Calu3 (cell line): ENCODE measurements around the gene TSPAN18. TPM values are rescaled to one million over a fixed set of nuclear protein-coding genes. Genes with fewer than 3 reads are reported as not detected.

ENCODE experiments used
- BruUV-seq: library from RNA; stranded (reverse); fragments of 400-500 nt; replicated peaks from 2 replicates; lab custom pipeline; 2021; lab: Mats Ljungman, UMichigan
- CTCF ChIA-PET: fragments of 300-600 bp; sonication (Branson Sonifier 250); formaldehyde crosslinking; loops from one replicate; lab custom pipeline; 2022; ENCODE audit warnings: antibody characterized with exemption; lab: Charles Lee
- DNase-seq: peaks from one replicate; pipeline ENCODE4 v3.0.0; 2022
- H3K27ac Mint-ChIP-seq: one replicate; pipeline ENCODE4 v1.8.0; 2022; ENCODE audit warnings: mixed read lengths; ENCODE audit not compliant: unreplicated experiment
- H3K27me3 Mint-ChIP-seq: one replicate; pipeline ENCODE4 v1.8.0; 2022; ENCODE audit warnings: mixed read lengths; ENCODE audit not compliant: unreplicated experiment
- H3K36me3 Mint-ChIP-seq: one replicate; pipeline ENCODE4 v1.8.0; 2022; ENCODE audit warnings: mild to moderate bottlenecking, moderate library complexity, mixed read lengths; ENCODE audit not compliant: insufficient read depth, unreplicated experiment
- H3K4me1 Mint-ChIP-seq: one replicate; pipeline ENCODE4 v1.8.0; 2022; ENCODE audit warnings: mild to moderate bottlenecking, low read depth, mixed read lengths; ENCODE audit not compliant: unreplicated experiment
- H3K4me3 Mint-ChIP-seq: one replicate; pipeline ENCODE4 v1.8.0; 2022; ENCODE audit warnings: mild to moderate bottlenecking, low read depth, moderate library complexity, mixed read lengths; ENCODE audit not compliant: unreplicated experiment
- H3K9me3 Mint-ChIP-seq: one replicate; pipeline ENCODE4 v1.8.0; 2022; ENCODE audit warnings: low read depth, mixed read lengths; ENCODE audit not compliant: unreplicated experiment
- CTCF ChIP-seq: fragments of 200-600 bp; IDR thresholded peaks from one replicate; pipeline ENCODE4 v1.8.0; 2022; ENCODE audit warnings: antibody characterized with exemption; ENCODE audit not compliant: unreplicated experiment
- intact Hi-C: fragments of 100-400 bp; cut with micrococcal nuclease; formaldehyde crosslinking; loops from one replicate; pipeline ENCODE4 v1.10.0; 2022; ENCODE audit not compliant: unreplicated experiment
- total RNA-seq: library from RNA; stranded (reverse); gene quantifications from 2 replicates; pipeline ENCODE4 v1.2.3, GENCODE V29; 2022

Gene TSPAN18
- total RNA-seq, 1 experiment from 2014 or later = not detected

DNA sequence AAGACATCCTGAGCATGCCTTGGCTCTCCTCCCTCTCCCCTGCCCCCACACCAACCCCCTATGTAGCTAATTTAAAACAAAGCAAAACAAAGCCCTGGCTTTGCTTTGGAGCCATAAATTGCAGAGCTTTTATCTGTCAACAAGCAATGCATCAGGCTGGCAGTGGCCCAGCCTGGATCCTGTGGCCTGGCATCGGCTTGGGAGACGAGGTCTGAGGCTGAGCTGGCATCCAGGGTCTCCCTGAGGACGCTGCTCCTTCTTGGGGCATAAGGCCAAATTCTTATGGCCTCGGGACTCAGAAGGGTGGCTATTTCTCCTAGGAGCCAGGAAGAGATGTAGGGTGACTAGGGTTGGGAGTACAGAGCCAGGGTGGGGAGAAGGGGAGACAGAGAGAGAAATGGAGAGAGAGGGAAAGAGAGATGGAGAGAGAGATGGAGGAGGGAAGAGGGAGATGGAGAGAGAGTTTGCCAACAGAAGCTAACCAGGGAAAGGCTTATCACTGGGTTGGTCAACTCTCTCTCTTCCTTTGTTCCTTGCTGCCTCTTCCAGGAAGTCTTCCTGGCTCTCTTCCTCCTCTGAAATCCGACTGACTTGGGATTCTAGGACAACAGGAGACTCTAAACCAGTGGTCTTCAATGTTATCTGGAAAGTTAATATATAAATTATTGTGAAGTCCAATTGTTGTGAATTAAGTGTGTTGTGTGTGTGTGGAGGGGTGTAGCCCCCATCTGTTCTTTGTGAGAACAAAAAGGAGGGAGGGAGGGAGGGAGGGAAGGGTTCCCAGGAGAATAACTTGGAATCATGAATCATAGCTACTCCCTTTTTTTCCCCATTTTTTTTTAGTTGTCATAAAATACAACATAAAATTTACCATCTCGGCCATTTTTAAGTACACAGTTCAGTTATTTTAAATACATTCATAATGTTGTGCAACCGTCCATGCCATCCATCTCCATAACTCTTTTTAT lies 29.1 kb downstream of the TSPAN18 start:
- Mint-ChIP-seq H3K4me1 (no peaks in the 10 kb centered on the region), H3K36me3 (no peaks in the 10 kb centered on the region), H3K27ac (no peak overlapping the region), H3K27me3 (peaks cover 64% of the 10 kb centered on the region), H3K4me3 (no peak overlapping the region), H3K9me3 (no peaks in the 10 kb centered on the region)
- DNase-seq = no peak
- CTCF ChIA-PET = no interaction called here
- no peak for TF ChIP-seq CTCF
- intact Hi-C loops = no loop called here
- no TSS peak for BruUV-seq

GRCh38 chr11:44758983-44759382 lies 32.2 kb downstream of the TSPAN18 start:
- no TSS peak for BruUV-seq
- Mint-ChIP-seq H3K9me3 (no peaks in the 10 kb centered on the region), H3K36me3 (no peaks in the 10 kb centered on the region), H3K27ac (no peak overlapping the region), H3K4me3 (no peak overlapping the region), H3K27me3 (peaks cover 43% of the 10 kb centered on the region), H3K4me1 (no peaks in the 10 kb centered on the region)
- TF ChIP-seq CTCF = no peak
- CTCF ChIA-PET = no interaction called here
- no peak for DNase-seq
- intact Hi-C loops = no loop called here

DNA sequence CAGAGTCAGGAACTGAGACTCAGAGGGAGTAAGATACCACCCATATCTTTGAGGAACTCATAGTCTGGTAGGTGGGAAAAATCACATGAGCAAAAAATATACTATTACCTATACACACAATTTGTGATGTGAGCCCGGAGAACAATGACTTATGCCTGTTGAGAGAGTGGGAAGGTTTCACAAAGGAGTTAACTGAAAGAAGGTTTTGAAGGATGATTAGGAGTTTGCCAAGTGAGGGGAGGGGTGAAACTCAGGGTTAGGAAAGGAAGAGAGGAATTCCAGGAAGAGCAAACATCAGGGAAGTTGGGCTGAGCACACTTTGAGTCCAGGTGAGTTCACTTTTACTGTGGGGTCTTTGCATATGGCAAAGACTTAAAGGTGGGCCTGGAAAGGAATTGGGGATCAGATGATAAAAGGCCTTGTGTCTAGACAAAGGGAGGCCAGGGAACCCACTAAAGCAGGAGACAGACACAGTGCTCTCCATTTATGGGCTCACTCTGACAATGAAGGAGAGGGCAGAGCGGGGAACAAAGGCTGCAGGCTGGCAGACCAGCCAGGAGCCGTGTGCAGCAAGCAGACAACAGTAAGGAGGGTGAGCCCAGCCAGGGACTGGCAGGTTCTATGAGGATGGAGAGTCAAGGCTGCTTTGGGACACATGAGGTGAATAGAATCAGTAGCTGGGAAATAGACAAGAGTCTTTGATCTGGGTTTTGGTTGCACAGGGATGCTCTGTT lies 33.1 kb downstream of the TSPAN18 start:
- no peaks in the 10 kb centered on the region for H3K9me3 Mint-ChIP-seq
- no peak for TF ChIP-seq CTCF
- no peak overlapping the region for H3K27ac Mint-ChIP-seq
- DNase-seq = no peak
- no TSS peak for BruUV-seq
- CTCF ChIA-PET = interaction anchor here (1.3 kb wide), 1 partner anchor 13 kb away, joined by 3 read pairs; no protein-coding TSS in a partner anchor
- no peak overlapping the region for H3K4me3 Mint-ChIP-seq
- H3K36me3 Mint-ChIP-seq = no peaks in the 10 kb centered on the region
- intact Hi-C loops = no loop called here
- no peaks in the 10 kb centered on the region for H3K4me1 Mint-ChIP-seq
- peaks cover 34% of the 10 kb centered on the region for H3K27me3 Mint-ChIP-seq

GRCh38 chr11:44760477-44760872 lies 33.7 kb downstream of the TSPAN18 start:
- Mint-ChIP-seq H3K27me3 (peaks cover 28% of the 10 kb centered on the region), H3K4me3 (no peak overlapping the region), H3K4me1 (no peaks in the 10 kb centered on the region), H3K9me3 (no peaks in the 10 kb centered on the region), H3K36me3 (no peaks in the 10 kb centered on the region), H3K27ac (no peak overlapping the region)
- DNase-seq = no peak
- no TSS peak for BruUV-seq
- CTCF ChIA-PET = interaction anchor here (1.3 kb wide), 2 partner anchors 12 to 167 kb away, joined by 3 to 4 read pairs; no protein-coding TSS in a partner anchor
- TF ChIP-seq CTCF = no peak
- intact Hi-C loops = no loop called here
